Chondrocyte (in vitro differentiated cells): ENCODE measurements around the gene GADD45GIP1. TPM values are rescaled to one million over a fixed set of nuclear protein-coding genes. Genes with fewer than 3 reads are reported as not detected.
A peak's percentile ranks its signal among the peaks of the same experiment; 100 is the strongest.
"Not testable (repeated sequence)": the region's sequence is repeated elsewhere in the genome, so short reads cannot be mapped to it uniquely, and the experiment has no call there.

ENCODE experiments used
- DNase-seq: peaks from one replicate; pipeline ENCODE4 v3.0.0; 2021; ENCODE audit warnings: mixed read lengths, low spot score
- H3K27ac Mint-ChIP-seq: one replicate; pipeline ENCODE4 v1.8.0; 2021; ENCODE audit warnings: mild to moderate bottlenecking, moderate library complexity, mixed read lengths; ENCODE audit not compliant: unreplicated experiment
- H3K27me3 Mint-ChIP-seq: 2 replicates; pipeline ENCODE4 v1.8.0; 2021; ENCODE audit warnings: low read depth, mixed read lengths
- H3K36me3 Mint-ChIP-seq: 2 replicates; pipeline ENCODE4 v1.8.0; 2021; ENCODE audit warnings: low read depth, mixed read lengths
- H3K4me1 Mint-ChIP-seq: 2 replicates; pipeline ENCODE4 v1.8.0; 2021; ENCODE audit warnings: low read depth, mild to moderate bottlenecking, mixed read lengths
- H3K4me3 Mint-ChIP-seq: one replicate; pipeline ENCODE4 v1.8.0; 2021; ENCODE audit warnings: mild to moderate bottlenecking, moderate library complexity, mixed read lengths; ENCODE audit not compliant: unreplicated experiment
- H3K9me3 Mint-ChIP-seq: 2 replicates; pipeline ENCODE4 v1.8.0; 2021; ENCODE audit warnings: low read depth, mixed read lengths
- CTCF ChIP-seq: fragments of 200-600 bp; sonication (generic); IDR thresholded peaks from 2 replicates; pipeline ENCODE4 v1.5.0; 2021; ENCODE audit warnings: antibody characterized with exemption, mild to moderate bottlenecking, moderate library complexity
- total RNA-seq: library from RNA; stranded (reverse); gene quantifications from 3 replicates; pipeline ENCODE4 v1.2.1, GENCODE V29; 2021

The GADD45GIP1 gene
- total RNA-seq, 1 donor from 2014 or later = 29.1 TPM

- Mint-ChIP-seq H3K27me3 (no peaks in the 10 kb centered on the region), H3K4me1 (peaks cover 3% of the 10 kb centered on the region), H3K9me3 (no peaks in the 10 kb centered on the region), H3K4me3 (no peak overlapping the region), H3K27ac (no peak overlapping the region), H3K36me3 (peaks cover 35% of the 10 kb centered on the region)
- TF ChIP-seq CTCF = no peak
- no peak for DNase-seq
Measured at GRCh38 chr19:12924621-12925310, 32.3 kb downstream of the GADD45GIP1 start.

DNA sequence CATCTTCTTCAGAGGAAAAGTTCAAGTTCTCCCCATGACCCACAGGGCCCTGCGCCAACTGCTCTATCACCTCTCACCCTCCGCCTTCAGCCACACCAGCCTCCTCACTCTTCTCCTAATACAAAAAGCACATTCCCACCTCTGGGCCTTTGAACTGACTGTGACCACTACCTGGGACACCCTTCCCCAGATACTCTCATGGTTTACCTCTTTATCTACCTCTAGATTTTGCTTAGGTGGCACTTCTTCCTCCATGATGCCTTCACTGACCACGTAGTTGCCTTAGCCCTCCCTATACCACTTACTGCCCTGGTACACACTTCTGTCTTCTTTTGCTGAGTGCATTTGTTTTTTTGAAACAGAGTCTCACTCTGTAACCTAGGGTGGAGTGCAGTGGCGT lies 34.1 kb downstream of the GADD45GIP1 start:
- DNase-seq = no peak
- Mint-ChIP-seq H3K27ac (no peak overlapping the region), H3K4me1 (peaks cover 8% of the 10 kb centered on the region), H3K4me3 (no peak overlapping the region), H3K9me3 (no peaks in the 10 kb centered on the region), H3K36me3 (peaks cover 27% of the 10 kb centered on the region), H3K27me3 (no peaks in the 10 kb centered on the region)
- no peak for TF ChIP-seq CTCF

DNA sequence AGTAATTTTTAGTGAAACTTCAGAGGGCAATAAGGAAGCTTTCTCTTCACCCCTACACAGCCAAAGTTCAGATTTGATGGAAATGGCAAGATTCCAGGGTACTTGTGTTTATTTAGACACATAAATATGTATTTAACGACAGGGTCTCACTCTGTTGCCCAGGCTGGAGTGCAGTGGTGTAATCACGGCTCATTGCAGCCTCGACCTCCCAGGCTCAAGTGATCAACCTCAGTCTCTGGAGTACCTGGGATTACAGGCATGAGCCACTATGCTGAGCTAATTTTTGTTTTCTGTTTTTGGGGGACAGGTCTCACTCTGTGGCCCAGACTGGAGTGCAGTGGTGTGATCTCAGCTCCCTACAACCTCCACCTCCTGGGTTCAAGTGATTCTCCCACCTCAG lies 36.0 kb downstream of the GADD45GIP1 start:
- Mint-ChIP-seq H3K4me3 (no peak overlapping the region), H3K27ac (no peak overlapping the region), H3K27me3 (no peaks in the 10 kb centered on the region), H3K36me3 (peaks cover 21% of the 10 kb centered on the region), H3K9me3 (no peaks in the 10 kb centered on the region), H3K4me1 (peaks cover 8% of the 10 kb centered on the region)
- no peak for DNase-seq
- no peak for TF ChIP-seq CTCF

DNA sequence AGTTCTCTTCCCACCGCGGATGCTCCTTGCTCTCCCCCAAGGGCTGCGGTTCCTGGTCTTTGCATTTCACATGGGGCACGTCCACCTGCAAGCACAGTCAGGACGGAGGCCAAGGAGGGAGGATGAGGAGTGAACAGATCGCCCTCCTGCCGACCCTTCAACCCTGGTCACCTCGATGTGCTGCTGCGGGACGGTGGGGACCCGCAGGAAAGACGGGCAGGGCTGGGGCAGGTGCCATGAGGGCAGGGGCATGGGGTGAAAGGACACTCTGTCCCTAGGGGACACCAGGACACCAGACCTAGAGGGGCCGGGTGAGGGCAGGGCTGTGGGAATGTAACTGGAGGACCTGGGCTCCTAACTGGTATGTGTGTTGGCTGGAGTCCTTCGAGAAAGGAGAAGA lies 38.8 kb downstream of the GADD45GIP1 start:
- no peak for TF ChIP-seq CTCF
- H3K9me3 Mint-ChIP-seq = no peaks in the 10 kb centered on the region
- H3K4me3 Mint-ChIP-seq = peak overlapping the region; percentile 67
- H3K27ac Mint-ChIP-seq = no peak overlapping the region
- peaks cover 9% of the 10 kb centered on the region for H3K36me3 Mint-ChIP-seq
- DNase-seq = no peak
- no peaks in the 10 kb centered on the region for H3K27me3 Mint-ChIP-seq
- H3K4me1 Mint-ChIP-seq = peaks cover 8% of the 10 kb centered on the region

DNA sequence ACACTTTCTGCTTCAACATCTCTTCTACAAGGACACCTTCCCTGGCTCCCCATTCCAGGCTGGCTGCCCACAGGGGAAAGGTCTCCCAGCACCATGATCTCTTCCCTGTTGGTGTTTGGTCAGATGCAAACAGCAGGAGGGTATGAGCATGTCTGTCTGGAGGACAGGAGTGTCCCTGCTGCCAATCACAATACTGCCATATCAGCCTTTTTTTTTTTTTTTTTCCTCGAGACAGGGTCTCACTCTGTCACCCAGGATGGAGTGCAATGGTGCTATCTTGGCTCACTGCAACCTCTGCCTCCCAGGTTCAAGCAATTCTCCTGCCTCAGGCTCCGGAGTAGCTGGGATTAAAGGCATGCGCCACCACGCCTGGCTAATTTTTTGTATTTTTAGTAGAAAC lies 41.2 kb downstream of the GADD45GIP1 start:
- not testable (repeated sequence) for H3K36me3 Mint-ChIP-seq, DNase-seq, H3K27ac Mint-ChIP-seq, H3K4me3 Mint-ChIP-seq, H3K9me3 Mint-ChIP-seq, H3K27me3 Mint-ChIP-seq
- H3K4me1 Mint-ChIP-seq = peaks cover 14% of the 10 kb centered on the region
